HepG2 (cell line): ENCODE measurements around the gene COL27A1. TPM values are rescaled to one million over a fixed set of nuclear protein-coding genes. Genes with fewer than 3 reads are reported as not detected.

Experiments used
- ATAC-seq: fragments of 200-7000 bp; cut with Tn5 transposase; 3 replicates; pipeline ENCODE4 v1.9.1; 2020; ENCODE audit warnings: mild to moderate bottlenecking, moderate library complexity
- BruUV-seq: library from RNA; stranded (reverse); fragments of 400-500 nt; replicated peaks from 2 replicates; lab custom pipeline; 2021; lab: Mats Ljungman, UMichigan
- CTCF ChIA-PET: fragments of 300-600 bp; formaldehyde crosslinking; extraction: SDS; loops from one replicate; lab custom pipeline; 2021; ENCODE audit warnings: low total read pairs, inconsistent platforms, low intra/inter-chr PET ratio; lab: Yijun Ruan, JAX
- POLR2A ChIA-PET: fragments of 350-600 bp; sonication (Branson Sonifier 250); formaldehyde crosslinking; loops from one replicate; lab custom pipeline; 2020; ENCODE audit warnings: antibody characterized with exemption, inconsistent platforms; lab: Yijun Ruan, JAX
- DNase-seq: peaks from one replicate; pipeline ENCODE4 v3.0.0-alpha.2; 2015; ENCODE audit warnings: low spot score
- FAIRE-seq: peaks from 3 replicates; lab custom pipeline; 2011; peaks lifted over from hg19 to GRCh38; lab: Jason Lieb, UNC
- H2AFZ ChIP-seq: one replicate; pipeline ENCODE4 v1.6.1; 2011; ENCODE audit warnings: low read length, inconsistent platforms
- H3K27ac ChIP-seq: fragments of 300-600 bp; 3 replicates; pipeline ENCODE4 v1.8.0; 2011; ENCODE audit warnings: mixed run types, mild to moderate bottlenecking, mixed read lengths, low read length, inconsistent platforms; ENCODE audit not compliant: insufficient read depth; ENCODE audit errors: extremely low read length
- H3K27me3 ChIP-seq, 2 experiments: fragments of 200-600 bp in 1 of 2; 2 replicates in 1 of 2; 3 replicates in 1 of 2; pipeline versions ENCODE4 v1.6.0 to v1.8.0; 2011; ENCODE audit warnings: low read length in 2 of 2, mild to moderate bottlenecking in 2 of 2, moderate library complexity in 2 of 2, inconsistent platforms in 1 of 2; ENCODE audit not compliant: insufficient read depth in 2 of 2, control insufficient read depth in 1 of 2
- H3K36me3 ChIP-seq, 2 experiments: fragments of 200-600 bp in 1 of 2; replicated peaks in 1 of 2; 2 replicates in 1 of 2; 3 replicates in 1 of 2; pipeline versions ENCODE4 v1.5.1 to v1.8.0; 2011; ENCODE audit warnings: low read length in 2 of 2, inconsistent platforms in 1 of 2; ENCODE audit not compliant: insufficient read depth in 2 of 2, control insufficient read depth in 1 of 2
- H3K4me1 ChIP-seq: 2 replicates; pipeline ENCODE4 v1.5.1; 2012; ENCODE audit warnings: low read length, inconsistent platforms; ENCODE audit not compliant: insufficient read depth
- H3K4me2 ChIP-seq: 2 replicates; pipeline ENCODE4 v1.6.0; 2011; ENCODE audit warnings: low read depth, low read length, inconsistent platforms
- H3K4me3 ChIP-seq, 3 experiments: fragments of 200-600 bp in 1 of 3; sonication (generic), shearing (Covaris generic) in 1 of 3; replicated peaks in 1 of 3; 2 replicates each; pipeline ENCODE4 v1.5.1; 2011 to 2016; ENCODE audit warnings: low read length in 3 of 3, inconsistent platforms in 2 of 3, low read depth in 2 of 3, mild to moderate bottlenecking in 2 of 3, control low read depth in 1 of 3, mixed read lengths in 1 of 3; ENCODE audit not compliant: insufficient read depth in 1 of 3
- H3K79me2 ChIP-seq: one replicate; pipeline ENCODE4 v1.6.1; 2011; ENCODE audit warnings: low read length, inconsistent platforms; ENCODE audit not compliant: insufficient read depth
- H3K9ac ChIP-seq: 2 replicates; pipeline ENCODE4 v1.6.0; 2011; ENCODE audit warnings: mild to moderate bottlenecking, low read depth, low read length, inconsistent platforms; ENCODE audit not compliant: insufficient read depth
- H3K9me3 ChIP-seq: 2 replicates; pipeline ENCODE4 v1.5.1; 2012; ENCODE audit warnings: mild to moderate bottlenecking, low read length
- H4K20me1 ChIP-seq: 2 replicates; pipeline ENCODE4 v1.6.0; 2011; ENCODE audit warnings: inconsistent platforms, mild to moderate bottlenecking, low read length, moderate library complexity; ENCODE audit not compliant: insufficient read depth
- CREM ChIP-seq, 2 experiments: sonication (generic) in 1 of 2; formaldehyde crosslinking in 1 of 2; IDR thresholded peaks; 2 replicates each; pipeline versions ENCODE4 v1.4.0 to v1.6.1; 2016 to 2020; ENCODE audit warnings: antibody characterized with exemption in 1 of 2, mild to moderate bottlenecking in 1 of 2, missing genetic modification reagents in 1 of 2
- FOSL2 ChIP-seq: sonication (generic); formaldehyde crosslinking; IDR thresholded peaks from 2 replicates; pipeline ENCODE4 v1.4.0; 2020; ENCODE audit warnings: missing genetic modification reagents
- FOXA1 ChIP-seq, 2 experiments: fragments of 450-650 bp in 1 of 2; sonication (generic) in 1 of 2; formaldehyde crosslinking in 1 of 2; IDR thresholded peaks; 2 replicates each; pipeline versions ENCODE4 v1.4.0 to v1.6.1; 2016 to 2020; ENCODE audit warnings: missing genetic modification reagents in 1 of 2
- FOXP1 ChIP-seq, 2 experiments: fragments of 450-650 bp in 1 of 2; IDR thresholded peaks; 2 replicates each; pipeline ENCODE4 v1.6.1; 2017 to 2018; ENCODE audit warnings: antibody characterized with exemption in 1 of 2
- GATAD2A ChIP-seq: IDR thresholded peaks from 2 replicates; pipeline ENCODE4 v1.6.1; 2016
- KDM4B ChIP-seq: sonication (generic); formaldehyde crosslinking; IDR thresholded peaks from 2 replicates; pipeline ENCODE4 v1.4.0; 2020; ENCODE audit warnings: missing genetic modification reagents
- KDM5A ChIP-seq: fragments of 200-600 bp; sonication (generic); IDR thresholded peaks from 2 replicates; pipeline ENCODE4 v1.7.0; 2018; ENCODE audit warnings: antibody characterized with exemption, mild to moderate bottlenecking, low read length, borderline replicate concordance
- MNT ChIP-seq: fragments of 450-650 bp; IDR thresholded peaks from 2 replicates; pipeline ENCODE4 v1.6.1; 2016
- NR2F1 ChIP-seq, 2 experiments: fragments of 450-650 bp in 1 of 2; formaldehyde crosslinking in 1 of 2; IDR thresholded peaks; 2 replicates each; pipeline versions ENCODE4 v1.5.0 to v1.6.1; 2016 to 2020; ENCODE audit warnings: mild to moderate bottlenecking in 1 of 2, missing compliant biosample characterization in 1 of 2, missing genetic modification reagents in 1 of 2, moderate library complexity in 1 of 2
- PCBP1 ChIP-seq: fragments of 200-400 bp; formaldehyde crosslinking; IDR thresholded peaks from 2 replicates; pipeline ENCODE4 v1.6.1; 2017; ENCODE audit warnings: mild to moderate bottlenecking, low read depth, low read length, borderline replicate concordance
- SAP130 ChIP-seq: IDR thresholded peaks from 2 replicates; pipeline ENCODE4 v1.6.1; 2016; ENCODE audit warnings: low read depth
- SOX13 ChIP-seq, 3 experiments: fragments of 450-650 bp in 1 of 3; sonication (generic) in 1 of 3; formaldehyde crosslinking in 1 of 3; IDR thresholded peaks in 2 of 3; conservative IDR thresholded peaks in 1 of 3; 2 replicates each; pipeline versions ENCODE4 v1.5.0 to v1.6.1; 2016 to 2020; ENCODE audit warnings: antibody characterized with exemption in 1 of 3, mild to moderate bottlenecking in 1 of 3, missing compliant biosample characterization in 1 of 3, missing genetic modification reagents in 1 of 3, moderate library complexity in 1 of 3
- TGIF2 ChIP-seq: IDR thresholded peaks from 2 replicates; pipeline ENCODE4 v1.6.1; 2016; ENCODE audit warnings: control low read depth, missing compliant biosample characterization
- U2AF1 ChIP-seq: fragments of 200-400 bp; formaldehyde crosslinking; optimal IDR thresholded peaks from 2 replicates; pipeline ENCODE3; 2017; ENCODE audit warnings: mild to moderate bottlenecking, low read depth, low read length
- ZFP62 ChIP-seq: sonication (generic); formaldehyde crosslinking; IDR thresholded peaks from 2 replicates; pipeline ENCODE4 v1.4.0; 2020; ENCODE audit warnings: missing genetic modification reagents
- ZNF562 ChIP-seq: sonication (generic); formaldehyde crosslinking; IDR thresholded peaks from 2 replicates; pipeline ENCODE4 v1.8.0; 2022; ENCODE audit warnings: missing genetic modification reagents, borderline replicate concordance
- ZNF75D ChIP-seq: sonication (generic); formaldehyde crosslinking; IDR thresholded peaks from 2 replicates; pipeline ENCODE4 v1.8.1; 2023; ENCODE audit warnings: missing genetic modification reagents, mild to moderate bottlenecking, borderline replicate concordance
- ZNF83 ChIP-seq: sonication (generic); formaldehyde crosslinking; IDR thresholded peaks from 2 replicates; pipeline ENCODE4 v1.4.0; 2020; ENCODE audit warnings: missing genetic modification reagents, mild to moderate bottlenecking, borderline replicate concordance
- ZSCAN21 ChIP-seq: sonication (generic); formaldehyde crosslinking; IDR thresholded peaks from 2 replicates; pipeline ENCODE4 v1.8.0; 2022; ENCODE audit warnings: mild to moderate bottlenecking, missing genetic modification reagents, moderate library complexity, borderline replicate concordance
- WGBS: methylation state at CpG from one replicate; pipeline ENCODE4 v1.1.6; 2017; ENCODE audit warnings: low lambda C conversion rate; 5-methylcytosine and 5-hydroxymethylcytosine counted together
- in situ Hi-C: cut with HindIII; loops from 2 replicates; pipeline ENCODE4 v1.10.0; 2017; ENCODE audit warnings: low pct_unique_long_range_greater_than_20kb; ENCODE audit not compliant: extremely low pct_ligation_motif_present
- intact Hi-C: fragments of 100-400 bp; cut with micrococcal nuclease; formaldehyde crosslinking; loops from one replicate; pipeline ENCODE4 v1.10.0; 2022; ENCODE audit not compliant: unreplicated experiment
- polyA plus RNA-seq, 8 experiments: library from polyadenylated mRNA; depleted of rRNA in 3 of 8; stranded (reverse) in 7 of 8; unstranded in 1 of 8; fragments of >200 nt; fragmentation: Illumina TruSeq in 4 of 8; extraction: Trizol in 4 of 8; gene quantifications; 2 replicates each; pipeline versions ENCODE4 v1.2.1 to v1.2.3, GENCODE V29; 2011 to 2016; ENCODE audit warnings: low read depth in 4 of 8, missing spikeins in 1 of 8, mixed read lengths in 1 of 8; ENCODE audit not compliant: insufficient read depth in 1 of 8
- total RNA-seq, 5 experiments: library from RNA; depleted of rRNA; stranded (reverse); fragments of >200 nt; fragmentation: Illumina TruSeq; extraction: Trizol; gene quantifications; 2 replicates each; pipeline ENCODE4 v1.2.3, GENCODE V29; 2016; ENCODE audit warnings: low read depth in 1 of 5
- TF ChIP-seq, protein P1 (sequence below): sonication (generic); formaldehyde crosslinking; IDR thresholded peaks from 2 replicates; pipeline ENCODE4 v1.5.0; 2020; ENCODE audit warnings: missing genetic modification reagents

The COL27A1 gene
- total and polyA plus RNA-seq, 2 of the 13 experiments (the other 11 are each of a cell fraction or from before 2014, with no cell fraction given): 71.3 to 89.1 TPM

DNA sequence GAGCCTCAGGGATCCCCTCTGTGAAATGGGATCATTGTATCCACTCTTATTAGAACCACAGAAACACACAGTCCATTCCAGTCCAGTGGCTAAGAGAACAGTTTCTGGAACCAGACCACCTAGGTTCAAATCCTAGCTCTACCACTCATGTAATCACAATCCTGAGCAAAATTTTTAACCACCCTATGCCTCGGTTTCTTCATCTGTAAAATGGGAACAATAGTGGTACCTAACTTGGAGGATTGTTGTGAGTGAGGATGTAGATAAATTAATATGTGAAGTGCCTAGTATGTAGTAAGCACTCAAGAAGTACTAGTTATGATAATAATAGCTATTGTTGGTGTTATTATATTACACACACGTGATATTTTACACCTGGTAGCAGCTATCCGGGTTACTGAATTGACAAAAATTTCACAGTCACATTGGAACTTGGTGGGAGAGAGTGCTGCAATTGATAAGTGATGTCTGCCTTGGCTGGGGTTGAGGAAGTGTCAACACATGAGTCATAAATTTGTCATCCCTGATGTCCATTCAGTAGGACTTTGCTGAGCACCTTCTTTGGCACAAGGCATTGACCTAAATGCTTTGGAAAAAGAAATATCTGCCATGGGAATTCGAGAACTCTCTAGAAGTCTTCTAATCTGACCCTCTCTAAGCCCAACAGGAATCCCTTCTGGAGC lies 68.4 kb downstream of the COL27A1 start (continued):
- TF ChIP-seq, protein P1, sequence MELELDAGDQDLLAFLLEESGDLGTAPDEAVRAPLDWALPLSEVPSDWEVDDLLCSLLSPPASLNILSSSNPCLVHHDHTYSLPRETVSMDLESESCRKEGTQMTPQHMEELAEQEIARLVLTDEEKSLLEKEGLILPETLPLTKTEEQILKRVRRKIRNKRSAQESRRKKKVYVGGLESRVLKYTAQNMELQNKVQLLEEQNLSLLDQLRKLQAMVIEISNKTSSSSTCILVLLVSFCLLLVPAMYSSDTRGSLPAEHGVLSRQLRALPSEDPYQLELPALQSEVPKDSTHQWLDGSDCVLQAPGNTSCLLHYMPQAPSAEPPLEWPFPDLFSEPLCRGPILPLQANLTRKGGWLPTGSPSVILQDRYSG (CRISPR knock-in tag): no peak
- TF ChIP-seq CREM (IDR thresholded peaks at IDR 0.05) (no peak), CREM (CRISPR knock-in tag; IDR thresholded peaks at IDR 0.05) (no peak), ZSCAN21 (CRISPR knock-in tag) (no peak)
- TF ChIP-seq, all 625 proteins: peak for 12

DNA sequence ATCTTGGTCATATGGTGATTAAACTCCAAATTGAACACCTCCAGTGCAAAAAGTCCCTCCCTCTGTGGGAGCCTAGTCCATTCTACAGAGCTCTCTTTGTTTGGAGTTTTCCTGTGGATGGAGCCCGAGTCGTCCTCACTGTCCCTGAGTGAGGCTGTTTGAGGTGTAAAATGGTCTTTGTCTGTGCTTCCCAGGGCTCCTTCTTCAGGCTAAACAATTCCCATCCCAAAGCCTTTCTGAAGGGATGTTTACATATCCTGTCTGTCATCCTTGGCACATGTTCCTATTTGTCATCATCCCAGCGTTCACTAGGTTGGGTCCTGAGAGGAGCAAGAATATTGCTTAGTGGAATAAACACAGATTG lies 68.9 kb downstream of the COL27A1 start:
- peaks cover 22 to 74% of the 10 kb centered on the region in 2 experiments for H3K36me3 ChIP-seq
- BruUV-seq: no TSS peak
- no peak overlapping the region for H2AFZ ChIP-seq
- no peak overlapping the region for H3K9ac ChIP-seq
- FAIRE-seq: peak; percentile 30
- in situ Hi-C loops: no loop called here
- POLR2A ChIA-PET: interaction anchor here (4.2 kb wide), 1 partner anchor 49 kb away, joined by 17 read pairs; no protein-coding TSS in a partner anchor
- CTCF ChIA-PET: no interaction called here
- H3K9me3 ChIP-seq: no peaks in the 10 kb centered on the region
- H3K4me3 ChIP-seq: no peak overlapping the region
- H3K27me3 ChIP-seq: no peaks in the 10 kb centered on the region
- H3K4me2 ChIP-seq: no peak overlapping the region
- intact Hi-C loops: loop anchor here (2.0 to 5.0 kb wide), 2 partner anchors 49 to 67 kb away; partner anchors contain the start of gene COL27A1
- H3K79me2 ChIP-seq: no peaks in the 10 kb centered on the region
- ATAC-seq: peak; percentile 19; the same call in 2 of the 3 replicates
- no peaks in the 10 kb centered on the region for H4K20me1 ChIP-seq
- H3K4me1 ChIP-seq: peaks cover 19% of the 10 kb centered on the region
- H3K27ac ChIP-seq: peak overlapping the region; percentile 36
- peak; percentile 53 for DNase-seq
- WGBS: 42% methylated on average over 3 of the region's 3 CpGs
- TF ChIP-seq SAP130 (CRISPR knock-in tag) (peak; percentile 64), KDM5A (no peak), FOXA1 (IDR thresholded peaks at IDR 0.05) (no peak), FOXA1 (CRISPR knock-in tag; IDR thresholded peaks at IDR 0.05) (peak; percentile 57), GATAD2A (CRISPR knock-in tag) (peak; percentile 22; the same call in 1 of the 2 replicates), SOX13 (IDR thresholded peaks at IDR 0.05) (no peak), SOX13 (CRISPR knock-in tag; conservative IDR thresholded peaks at IDR 0.05 in 1 of 2, IDR thresholded peaks at IDR 0.05 in 1 of 2) (peak in 1 of 2 experiments; percentile 26; a peak in 1 of 4 replicates), FOSL2 (CRISPR knock-in tag) (0 out of 2 replicates have a peak, but pooled peaks have one; percentile 15), ZFP62 (CRISPR knock-in tag) (no peak), FOXP1 (IDR thresholded peaks at IDR 0.05) (no peak), FOXP1 (CRISPR knock-in tag; IDR thresholded peaks at IDR 0.05) (0 out of 2 replicates have a peak, but pooled peaks have one; percentile 29), PCBP1 (no peak), TGIF2 (0 out of 2 replicates have a peak, but pooled peaks have one; percentile 1), ZNF83 (CRISPR knock-in tag) (no peak), MNT (no peak; the same call in 1 of the 2 replicates), U2AF1 (no peak), KDM4B (CRISPR knock-in tag) (no peak), ZNF562 (CRISPR knock-in tag) (no peak), NR2F1 (CRISPR knock-in tag; IDR thresholded peaks at IDR 0.05) (no peak), ZNF75D (CRISPR knock-in tag) (no peak)
